Endothelial cell of umbilical vein (primary cell): ENCODE measurements around the gene SIAE. TPM values are rescaled to one million over a fixed set of nuclear protein-coding genes. Genes with fewer than 3 reads are reported as not detected.

Experiments
- BruUV-seq: library from RNA; stranded (reverse); fragments of 400-500 nt; replicated peaks from 2 replicates; lab custom pipeline; 2021; lab: Mats Ljungman, UMichigan
- CTCF ChIA-PET: fragments of 300-600, 350-600 bp; sonication (Branson Sonifier 250); formaldehyde crosslinking; loops from one replicate; lab custom pipeline; 2021; ENCODE audit warnings: antibody characterized with exemption, inconsistent platforms; lab: Charles Lee
- POLR2A ChIA-PET: fragments of 300-600, 350-600 bp; sonication (Branson Sonifier 250); formaldehyde crosslinking; loops from one replicate; lab custom pipeline; 2021; ENCODE audit warnings: antibody characterized with exemption, inconsistent platforms; lab: Charles Lee
- DNase-seq: peaks from one replicate; pipeline ENCODE4 v3.0.0-alpha.2; 2011; ENCODE audit warnings: low read depth, low spot score
- FAIRE-seq: peaks from 2 replicates; lab custom pipeline; 2011; peaks lifted over from hg19 to GRCh38; lab: Jason Lieb, UNC
- H2AFZ ChIP-seq: 2 replicates; pipeline ENCODE4 v1.6.0; 2012; ENCODE audit warnings: low read depth, low read length, control low read depth, inconsistent platforms
- H3K27ac ChIP-seq: 2 replicates; pipeline ENCODE4 v1.5.1; 2011; ENCODE audit warnings: low read depth, mild to moderate bottlenecking, control low read depth, low read length, moderate library complexity; ENCODE audit not compliant: insufficient read depth
- H3K27me3 ChIP-seq, 2 experiments: 2 replicates each; pipeline versions ENCODE4 v1.6.0 to v1.6.1; 2011; ENCODE audit warnings: low read length in 2 of 2, mixed read lengths in 1 of 2; ENCODE audit not compliant: control insufficient read depth in 2 of 2, insufficient read depth in 2 of 2
- H3K36me3 ChIP-seq, 2 experiments: 2 replicates in 1 of 2; 3 replicates in 1 of 2; pipeline ENCODE4 v1.5.1; 2011; ENCODE audit warnings: low read length in 2 of 2, mild to moderate bottlenecking in 1 of 2, moderate library complexity in 1 of 2; ENCODE audit not compliant: control insufficient read depth in 2 of 2, insufficient read depth in 2 of 2; ENCODE audit errors: extremely low read depth in 1 of 2
- H3K4me1 ChIP-seq: 3 replicates; pipeline ENCODE4 v1.5.1; 2011; ENCODE audit warnings: mild to moderate bottlenecking, low read length; ENCODE audit not compliant: control insufficient read depth, insufficient read depth; ENCODE audit errors: extremely low read depth
- H3K4me2 ChIP-seq: 2 replicates; pipeline ENCODE4 v1.6.1; 2011; ENCODE audit warnings: low read length, control low read depth, mixed read lengths; ENCODE audit not compliant: insufficient read depth
- H3K4me3 ChIP-seq, 3 experiments: fragments of 200-600 bp in 1 of 3; sonication (generic), shearing (Covaris generic) in 1 of 3; replicated peaks in 1 of 3; 2 replicates each; pipeline ENCODE4 v1.5.1; 2011 to 2016; ENCODE audit warnings: control low read depth in 3 of 3, low read length in 3 of 3, mild to moderate bottlenecking in 2 of 3, inconsistent platforms in 1 of 3, low read depth in 1 of 3, moderate library complexity in 1 of 3; ENCODE audit not compliant: insufficient read depth in 1 of 3
- H3K79me2 ChIP-seq: 2 replicates; pipeline ENCODE4 v1.6.0; 2012; ENCODE audit warnings: low read length, inconsistent platforms; ENCODE audit not compliant: control insufficient read depth, insufficient read depth
- H3K9ac ChIP-seq: replicated peaks from 2 replicates; pipeline ENCODE3; 2011; ENCODE audit warnings: low read length, control low read depth; ENCODE audit not compliant: insufficient read depth; ENCODE audit errors: extremely low read depth
- H3K9me1 ChIP-seq: replicated peaks from 3 replicates; pipeline ENCODE4 v1.6.0; 2011; ENCODE audit warnings: mild to moderate bottlenecking, low read length; ENCODE audit not compliant: control insufficient read depth, insufficient read depth; ENCODE audit errors: extremely low read depth
- H3K9me3 ChIP-seq: replicated peaks from 2 replicates; pipeline ENCODE4 v1.5.1; 2012; ENCODE audit warnings: low read length, inconsistent platforms; ENCODE audit not compliant: control insufficient read depth, insufficient read depth
- H4K20me1 ChIP-seq: replicated peaks from 2 replicates; pipeline ENCODE3; 2011; ENCODE audit warnings: mild to moderate bottlenecking, low read length; ENCODE audit not compliant: control insufficient read depth, insufficient read depth; ENCODE audit errors: extremely low read depth
- CTCF ChIP-seq, 2 donors: IDR thresholded peaks; 1 replicate in 1 of 2; 2 replicates in 1 of 2; pipeline ENCODE4 v1.5.1; 2011; ENCODE audit warnings: low read length in 2 of 2, mild to moderate bottlenecking in 2 of 2, moderate library complexity in 2 of 2, control low read depth in 1 of 2, inconsistent platforms in 1 of 2, low read depth in 1 of 2; ENCODE audit not compliant: insufficient read depth in 1 of 2; ENCODE audit errors: extremely low read depth in 1 of 2
- EZH2 ChIP-seq: IDR thresholded peaks from 2 replicates; pipeline ENCODE4 v1.6.1; 2012; ENCODE audit warnings: borderline replicate concordance, low read depth, mild to moderate bottlenecking, moderate library complexity, low read length, inconsistent platforms; ENCODE audit not compliant: severe bottlenecking
- FOS ChIP-seq: IDR thresholded peaks from 2 replicates; pipeline ENCODE4 v1.6.1; 2011; ENCODE audit warnings: mild to moderate bottlenecking, low read length, moderate library complexity, borderline replicate concordance; ENCODE audit not compliant: insufficient read depth
- GATA2 ChIP-seq: IDR thresholded peaks from 2 replicates; pipeline ENCODE4 v1.7.0; 2011; ENCODE audit warnings: low read depth, mild to moderate bottlenecking, moderate library complexity, mixed read lengths, low read length; ENCODE audit not compliant: insufficient read length, insufficient read depth
- JUN ChIP-seq: IDR thresholded peaks from 2 replicates; pipeline ENCODE4 v1.6.1; 2011; ENCODE audit warnings: borderline replicate concordance, low read depth; ENCODE audit not compliant: insufficient read length, insufficient read depth
- MAX ChIP-seq: IDR thresholded peaks from 2 replicates; pipeline ENCODE4 v1.6.1; 2011; ENCODE audit not compliant: insufficient read depth, insufficient read length
- MYC ChIP-seq: IDR thresholded peaks from one replicate; pipeline ENCODE4 v1.6.1; 2011; ENCODE audit warnings: mild to moderate bottlenecking, low read depth, low read length
- POLR2A ChIP-seq: IDR thresholded peaks from 2 replicates; pipeline ENCODE4 v1.6.1; 2012; ENCODE audit warnings: low read depth, mild to moderate bottlenecking, control low read depth, low read length
- POLR2AphosphoS5 ChIP-seq: IDR thresholded peaks from 2 replicates; pipeline ENCODE4 v1.6.1; 2012; ENCODE audit warnings: low read depth, mild to moderate bottlenecking, control low read depth, low read length, moderate library complexity; ENCODE audit not compliant: insufficient read depth
- dilution Hi-C: fragments of 300-500 bp; cut with MboI; formaldehyde crosslinking; loops from one replicate; pipeline ENCODE4 v1.15.0; 2019; ENCODE audit warnings: low sequenced_read_pairs; ENCODE audit not compliant: extremely low pct_ligation_motif_present
- intact Hi-C: fragments of 100-400 bp; cut with micrococcal nuclease; formaldehyde crosslinking; loops from one replicate; pipeline ENCODE4 v1.10.0; 2022
- polyA plus RNA-seq, 4 experiments: library from polyadenylated mRNA; depleted of rRNA in 3 of 4; stranded (reverse) in 3 of 4; unstranded in 1 of 4; fragments of >200 nt; gene quantifications; 2 replicates each; pipeline versions ENCODE4 v1.2.1 to v1.2.3, GENCODE V29; 2011 to 2012; ENCODE audit warnings: missing spikeins in 1 of 4
- total RNA-seq: library from RNA; stranded (reverse); gene quantifications from 2 replicates; pipeline ENCODE4 v1.2.3, GENCODE V29; 2021

SIAE gene
- total and polyA plus RNA-seq, 2 donors (not counting 3 experiments of a cell fraction or from before 2014, with no cell fraction given) = 16.9 to 23.9 TPM

GRCh38 chr11:124618863-124619262 lies 54.7 kb downstream of the SIAE start:
- Histone ChIP-seq H2AFZ (no peak overlapping the region), H3K9ac (no peak overlapping the region), H3K36me3 (no peaks in the 10 kb centered on the region), H3K9me3 (no peaks in the 10 kb centered on the region), H3K9me1 (no peaks in the 10 kb centered on the region), H3K27me3 (peaks cover 15 to 20% of the 10 kb centered on the region in 2 experiments), H3K79me2 (peaks cover 10% of the 10 kb centered on the region), H3K4me1 (peaks cover 11% of the 10 kb centered on the region), H3K27ac (no peak overlapping the region), H4K20me1 (no peaks in the 10 kb centered on the region), H3K4me3 (no peak overlapping the region), H3K4me2 (no peak overlapping the region)
- CTCF ChIA-PET = no interaction called here
- dilution Hi-C loops (no loop called here), intact Hi-C loops (no loop called here)
- TF ChIP-seq MYC (no peak), CTCF (IDR thresholded peaks at IDR 0.05; ENCODE audit: extremely low read depth in 1 of 2, insufficient read depth in 1 of 2, low read depth in 1 of 2, low read length in 2 of 2) (no peak), FOS (no peak), POLR2AphosphoS5 (no peak), MAX (no peak), EZH2 (no peak), POLR2A (no peak), GATA2 (no peak), JUN (no peak)
- no TSS peak for BruUV-seq
- FAIRE-seq (no peak), DNase-seq (no peak)
- POLR2A ChIA-PET = no interaction called here
